AG04449 (cell line): ENCODE results near the gene SLC25A41.

Experiments used
- CTCF ChIA-PET: fragments of 350-600 bp; formaldehyde crosslinking; extraction: SDS; loops from one replicate; lab custom pipeline; 2021; ENCODE audit warnings: antibody characterized with exemption; lab: Yijun Ruan, JAX
- POLR2A ChIA-PET: fragments of 400-600, 350-600 bp; formaldehyde crosslinking; extraction: SDS; loops from one replicate; lab custom pipeline; 2020; ENCODE audit warnings: antibody characterized with exemption, inconsistent platforms; lab: Yijun Ruan, JAX
- DNase-seq: peaks from one replicate; pipeline ENCODE4 v3.0.0-alpha.2; 2010; ENCODE audit warnings: low read depth, low spot score
- H3K4me3 ChIP-seq: 2 replicates; pipeline ENCODE4 v1.5.1; 2011; ENCODE audit warnings: low read depth, mild to moderate bottlenecking, control low read depth, low read length
- CTCF ChIP-seq: IDR thresholded peaks from one replicate; pipeline ENCODE4 v1.5.1; 2011; ENCODE audit warnings: mild to moderate bottlenecking, moderate library complexity, low read length, control low read depth, inconsistent platforms; ENCODE audit not compliant: insufficient read depth; ENCODE audit errors: missing control alignments

SLC25A41 gene

GRCh38 chr19:6472713-6473112 lies 39.1 kb upstream of the SLC25A41 start:
- ChIA-PET POLR2A (no interaction called here), CTCF (no interaction called here)
- DNase-seq: no peak
- H3K4me3 ChIP-seq: no peak overlapping the region
- no peak for TF ChIP-seq CTCF

GRCh38 chr19:6471076-6471475 lies 37.5 kb upstream of the SLC25A41 start:
- ChIA-PET POLR2A (no interaction called here), CTCF (interaction anchor here (1.2 kb wide), 1 partner anchor 11 kb away, joined by 6 read pairs; the partner anchor contains the start of gene DENND1C)
- DNase-seq: no peak
- no peak overlapping the region for H3K4me3 ChIP-seq
- TF ChIP-seq CTCF: no peak

GRCh38 chr19:6470173-6470572 lies 36.6 kb upstream of the SLC25A41 start:
- no peak overlapping the region for H3K4me3 ChIP-seq
- CTCF ChIA-PET: no interaction called here
- no peak for TF ChIP-seq CTCF
- DNase-seq: no peak
- POLR2A ChIA-PET: no interaction called here

GRCh38 chr19:6467384-6467783 lies 33.8 kb upstream of the SLC25A41 start:
- CTCF ChIA-PET: no interaction called here

GRCh38 chr19:6466526-6467248 lies 33.1 kb upstream of the SLC25A41 start:
- H3K4me3 ChIP-seq: no peak overlapping the region
- TF ChIP-seq CTCF: no peak
- ChIA-PET CTCF (no interaction called here), POLR2A (no interaction called here)
- DNase-seq: no peak

More at GRCh38 chr19:6467384-6467783, 33.8 kb upstream of the SLC25A41 start:
- no peak for DNase-seq
- no peak for TF ChIP-seq CTCF
- POLR2A ChIA-PET: no interaction called here
- no peak overlapping the region for H3K4me3 ChIP-seq

GRCh38 chr19:6465663-6466062 lies 32.1 kb upstream of the SLC25A41 start:
- no peak overlapping the region for H3K4me3 ChIP-seq
- ChIA-PET POLR2A (no interaction called here), CTCF (interaction anchor here (0.9 to 1.1 kb wide), 2 partner anchors 11 to 397 kb away, joined by 3 read pairs; no protein-coding TSS in a partner anchor)
- no peak for TF ChIP-seq CTCF
- no peak for DNase-seq
